OCI-LY1 (cell line): ENCODE measurements around the gene LRRFIP1.

Experiments used
- CTCF ChIP-seq: fragments of 200-600 bp; sonication (generic), shearing (Covaris generic); IDR thresholded peaks from 2 replicates; pipeline ENCODE4 v1.5.1; 2017; ENCODE audit warnings: mild to moderate bottlenecking, antibody characterized with exemption, low read length, moderate library complexity, mixed read lengths
- EZH2 ChIP-seq: fragments of 200-600 bp; sonication (generic), shearing (Covaris generic); IDR thresholded peaks from 2 replicates; pipeline ENCODE4 v1.8.0; 2017; ENCODE audit warnings: borderline replicate concordance, mixed run types, mild to moderate bottlenecking, antibody characterized with exemption, low read length, moderate library complexity, mixed read lengths

GRCh38 chr2:237668440-237668839 is 41.1 kb downstream of the LRRFIP1 start:
- TF ChIP-seq CTCF (no peak), EZH2 (no peak)
